GM18502 (cell line): ENCODE measurements around the gene UBE3B.

Experiments
- ATAC-seq: cut with Tn5 transposase; IDR thresholded peaks from one replicate; pipeline ENCODE4 v1.9.1; 2021; ENCODE audit warnings: mild to moderate bottlenecking; ENCODE audit not compliant: unreplicated experiment, poor library complexity

UBE3B gene

GRCh38 chr12:109566424-109566823 is 89.0 kb downstream of the UBE3B start:
- no peak for ATAC-seq

DNA sequence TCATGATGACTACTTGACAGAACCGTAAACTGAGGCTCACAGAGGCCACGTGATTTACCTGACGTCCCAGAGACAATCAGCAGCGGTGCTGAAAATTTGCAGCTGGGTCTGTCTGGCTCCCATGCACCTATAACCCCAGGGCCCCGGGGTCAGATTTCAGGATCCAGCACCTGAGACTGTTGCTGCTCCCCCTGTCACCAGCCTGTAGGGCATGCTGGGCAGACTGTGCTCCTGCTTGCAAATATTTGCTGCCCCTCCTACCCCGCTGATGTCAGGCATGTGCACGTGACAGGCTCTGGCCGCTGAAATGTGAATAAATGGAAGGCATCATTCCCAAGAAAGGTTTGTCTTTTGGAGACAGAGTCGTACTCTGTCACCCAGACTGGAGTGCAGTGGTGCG is 89.9 kb downstream of the UBE3B start:
- ATAC-seq: no peak

DNA sequence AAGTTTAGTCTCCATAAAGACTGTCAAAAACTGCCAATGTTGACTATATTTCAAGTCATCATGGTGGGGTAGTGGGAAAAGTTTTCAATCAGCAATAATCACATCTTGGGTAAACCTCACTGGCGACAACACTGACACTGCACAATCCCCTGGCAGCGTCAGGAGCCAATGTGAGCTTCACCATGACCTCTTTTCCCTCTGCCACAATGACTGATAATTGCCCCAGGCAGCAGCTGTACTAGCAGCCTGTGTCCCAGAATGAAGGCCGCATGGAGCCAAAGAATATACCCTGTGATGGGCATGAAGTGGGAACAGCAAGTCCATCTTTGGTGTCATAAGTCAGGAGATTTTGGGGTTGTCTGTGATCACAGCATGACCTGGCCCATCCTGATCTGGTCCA is 90.5 kb downstream of the UBE3B start:
- ATAC-seq: no peak

DNA sequence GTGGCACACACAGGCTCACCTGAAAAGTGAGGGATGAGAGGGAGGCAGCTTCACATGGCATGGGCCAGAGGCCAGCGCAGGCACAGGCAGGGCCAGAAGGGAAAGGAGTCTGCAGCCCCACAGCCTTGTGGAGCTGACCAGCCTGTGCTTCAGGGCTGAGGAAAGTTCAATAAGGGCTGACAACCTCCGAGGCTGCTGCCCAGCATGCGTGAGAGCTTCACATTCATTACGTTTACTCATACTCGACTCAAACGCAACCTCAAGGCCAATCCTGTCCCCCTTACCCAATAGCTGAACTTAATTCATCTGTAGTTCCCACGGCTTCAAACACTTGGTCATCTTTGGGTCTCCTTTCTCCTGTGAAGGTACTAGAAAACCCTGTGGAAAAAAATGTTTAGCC is 91.1 kb downstream of the UBE3B start:
- no peak for ATAC-seq

- no peak for ATAC-seq
Measured at GRCh38 chr12:109571773-109572505, 94.5 kb downstream of the UBE3B start.

- ATAC-seq: no peak
Measured at GRCh38 chr12:109572506-109572845, 95.0 kb downstream of the UBE3B start.

DNA sequence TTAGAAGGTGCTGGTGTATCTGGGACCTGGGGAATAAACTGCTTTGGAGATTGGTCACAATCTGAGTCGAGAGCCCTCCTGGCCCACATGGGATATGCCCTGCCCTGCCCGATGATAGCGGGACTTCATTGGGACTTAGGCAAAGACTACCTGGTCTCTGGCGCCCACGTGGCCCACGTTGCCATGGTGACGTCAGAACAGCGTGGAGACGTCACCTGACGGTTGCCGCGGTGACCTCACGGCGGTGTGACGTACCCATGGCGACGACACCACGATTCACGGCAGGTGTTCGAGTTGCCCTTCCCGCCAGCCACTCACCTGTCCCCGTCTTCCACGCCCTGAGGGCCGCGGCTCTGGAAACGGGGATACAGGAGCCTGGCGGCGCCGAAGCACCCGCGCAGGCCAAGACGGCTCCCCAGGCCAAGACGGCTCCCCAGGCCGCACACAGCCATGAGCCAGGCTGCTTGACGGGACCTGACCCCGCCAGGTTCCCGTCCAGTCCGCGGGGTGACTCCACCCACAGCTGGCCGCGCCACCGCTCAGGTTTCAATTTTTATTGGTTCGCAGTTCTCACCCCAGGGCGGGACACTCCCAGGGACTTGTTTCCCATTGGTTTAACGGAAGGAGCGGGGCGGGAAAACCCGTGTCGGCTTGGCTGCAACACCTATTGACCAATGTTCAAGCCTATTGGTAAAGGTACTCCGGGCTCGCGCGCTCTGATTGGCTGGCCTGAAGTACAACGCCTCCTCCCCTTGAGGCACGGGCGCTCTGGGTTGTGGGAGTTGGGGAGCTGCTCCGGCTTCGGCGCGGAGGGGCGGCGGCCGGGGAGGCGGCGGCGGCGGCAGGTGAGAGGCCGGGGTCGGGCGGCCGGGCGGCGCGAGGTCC is 95.8 kb downstream of the UBE3B start, which contains the start of the genes MMAB and MVK:
Gene MMAB (minus strand): TSS at position 476 of the 885 bp plus-strand sequence. CDS start 24 bp downstream, at position 452.
Gene MVK (plus strand): TSS at position 766 of the 885 bp plus-strand sequence. CDS start 1,029 bp downstream, outside the sequence.
- ATAC-seq: peak; percentile 95

DNA sequence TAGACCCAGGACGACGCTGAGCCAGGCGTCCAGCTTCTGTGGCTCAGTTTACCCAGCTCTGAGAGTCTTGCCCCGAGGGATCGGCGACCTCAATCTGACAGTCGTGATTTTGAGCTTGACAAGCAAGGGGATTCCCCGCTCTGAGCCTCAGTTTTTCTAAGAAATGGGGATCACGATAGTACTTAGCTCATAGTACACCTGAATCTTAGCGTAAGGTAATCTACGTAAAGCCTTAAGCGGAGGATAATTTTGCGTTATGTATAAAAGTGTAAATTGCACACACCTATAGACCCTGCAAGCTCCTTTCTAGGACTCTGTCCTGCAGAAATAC is 96.4 kb downstream of the UBE3B start:
- ATAC-seq: no peak

- no peak for ATAC-seq
Measured at GRCh38 chr12:109575683-109576082, 98.2 kb downstream of the UBE3B start.

- no peak for ATAC-seq
Measured at GRCh38 chr12:109577311-109577710, 99.9 kb downstream of the UBE3B start.

DNA sequence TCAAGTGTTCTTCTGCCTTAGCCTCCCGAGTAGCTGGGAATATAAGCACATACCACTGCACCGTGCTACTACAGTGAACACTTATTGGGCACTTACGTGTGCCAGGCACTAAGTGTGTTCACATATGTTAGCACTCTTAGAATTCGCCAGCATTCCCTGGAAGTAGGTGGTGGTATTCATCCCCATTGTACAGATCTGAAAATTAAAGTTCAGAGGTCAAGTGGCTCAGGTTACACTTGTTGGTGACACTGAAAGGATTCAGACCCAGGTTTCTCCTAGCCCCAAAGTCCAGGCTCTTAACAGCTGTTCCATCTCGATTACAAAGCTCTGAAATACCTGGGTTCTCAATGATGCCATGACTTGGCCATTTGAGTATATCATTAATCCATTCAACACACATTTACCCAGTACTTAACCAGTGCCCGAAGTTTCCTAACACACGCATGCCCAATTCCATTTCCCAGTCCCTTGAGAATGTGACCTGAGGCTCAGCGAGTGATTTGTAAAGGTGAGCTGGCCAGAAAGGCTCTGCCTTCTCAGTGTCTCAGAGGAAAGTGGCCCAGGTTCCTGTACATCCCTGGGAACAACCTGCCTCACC is 101.0 kb downstream of the UBE3B start:
- ATAC-seq: no peak

DNA sequence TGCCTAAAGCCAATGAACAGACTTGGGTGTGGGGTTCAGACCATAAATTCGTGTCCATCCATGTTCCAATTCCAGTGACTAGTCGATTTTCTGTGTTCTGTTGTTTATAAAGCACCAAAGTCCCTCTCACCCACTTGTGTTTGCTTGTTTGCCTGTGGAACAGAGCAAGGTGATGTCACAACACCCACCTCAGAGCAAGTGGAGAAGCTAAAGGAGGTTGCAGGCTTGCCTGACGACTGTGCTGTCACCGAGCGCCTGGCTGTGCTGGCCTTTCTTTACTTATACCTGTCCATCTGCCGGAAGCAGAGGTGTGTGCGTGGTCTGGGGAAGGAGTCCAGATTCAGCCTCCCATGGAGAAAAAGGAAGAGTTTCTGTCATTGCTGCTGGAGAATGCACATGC is 102.2 kb downstream of the UBE3B start:
- ATAC-seq: no peak

GRCh38 chr12:109580272-109580671 is 102.8 kb downstream of the UBE3B start:
- no peak for ATAC-seq

DNA sequence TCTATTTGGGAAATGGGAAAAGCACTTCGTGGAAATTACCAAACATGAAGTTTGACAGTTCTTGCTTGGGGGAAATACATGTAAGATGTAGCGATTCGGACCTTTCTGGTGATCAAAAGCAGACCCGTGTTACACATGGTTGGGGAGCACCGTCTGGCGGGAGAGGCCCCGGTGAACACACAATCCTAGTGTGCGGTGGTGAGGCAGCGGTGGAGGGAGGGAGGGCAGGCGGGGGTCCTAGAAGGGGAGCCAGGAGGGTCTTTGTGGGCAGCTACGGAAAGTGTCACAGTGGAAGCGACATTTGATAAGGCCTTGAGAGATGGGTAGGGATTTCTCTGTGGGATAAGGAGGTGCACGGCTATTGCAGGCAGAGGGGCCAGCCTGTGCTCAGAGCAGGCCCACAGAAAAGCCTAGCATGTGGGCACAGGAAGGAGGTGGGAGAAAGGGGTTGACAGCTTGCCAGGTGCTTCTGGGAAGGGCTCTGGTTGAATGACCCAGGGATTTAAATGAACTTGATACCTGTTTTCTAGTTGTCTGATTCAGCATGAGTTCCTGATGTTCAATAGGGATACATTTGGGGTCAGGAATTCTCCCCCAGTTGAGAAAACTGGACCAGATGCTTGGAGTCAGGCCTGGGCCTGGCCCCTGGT is 103.4 kb downstream of the UBE3B start:
- no peak for ATAC-seq

GRCh38 chr12:109581334-109581691 is 103.9 kb downstream of the UBE3B start:
- no peak for ATAC-seq

- no peak for ATAC-seq
Measured at GRCh38 chr12:109581856-109582255, 104.4 kb downstream of the UBE3B start.

DNA sequence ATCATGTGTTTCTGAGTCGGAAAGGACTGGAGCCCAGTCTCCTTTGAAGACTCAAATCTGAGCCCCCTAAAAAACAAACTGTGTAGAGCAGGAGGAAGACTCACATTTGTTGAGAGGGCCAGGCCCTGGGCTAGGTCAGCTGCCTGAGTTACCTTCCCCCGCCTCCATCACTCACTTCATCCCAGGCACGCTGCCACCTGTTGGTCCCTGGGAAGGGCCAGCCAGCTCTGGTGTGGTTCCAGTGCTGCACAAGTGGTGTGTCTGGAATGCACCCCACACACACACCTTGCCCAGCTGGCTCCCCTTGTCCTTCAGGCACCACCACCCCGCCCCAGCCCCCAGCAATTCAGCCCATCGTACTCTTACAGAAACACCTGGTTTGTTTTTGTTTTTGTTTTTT is 105.2 kb downstream of the UBE3B start:
- ATAC-seq: no peak

DNA sequence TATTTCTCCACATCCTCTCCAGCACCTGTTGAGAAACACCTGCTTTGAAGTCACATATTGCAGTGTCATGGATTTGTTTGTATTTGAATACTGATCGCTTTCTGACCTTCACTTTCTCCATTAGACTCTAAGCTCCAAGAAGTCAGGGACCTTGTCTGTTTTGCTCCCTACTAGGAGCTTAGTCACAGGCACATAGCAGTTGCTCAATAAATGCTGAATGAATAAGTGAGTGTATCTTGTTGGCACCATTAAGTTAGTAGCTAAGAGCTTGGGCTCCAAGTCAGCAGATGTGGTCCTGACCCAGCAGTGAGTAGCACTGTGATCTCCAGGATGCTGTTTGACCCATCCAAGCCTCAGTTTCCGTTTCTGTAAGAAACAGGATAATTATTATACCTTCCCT is 106.3 kb downstream of the UBE3B start:
- ATAC-seq: no peak
